ENCODE measurements around the gene ZNF169.
"Not testable (repeated sequence)": the region's sequence is repeated elsewhere in the genome, so short reads cannot be mapped to it uniquely, and the experiment has no call there.

Gene ZNF169

DNA sequence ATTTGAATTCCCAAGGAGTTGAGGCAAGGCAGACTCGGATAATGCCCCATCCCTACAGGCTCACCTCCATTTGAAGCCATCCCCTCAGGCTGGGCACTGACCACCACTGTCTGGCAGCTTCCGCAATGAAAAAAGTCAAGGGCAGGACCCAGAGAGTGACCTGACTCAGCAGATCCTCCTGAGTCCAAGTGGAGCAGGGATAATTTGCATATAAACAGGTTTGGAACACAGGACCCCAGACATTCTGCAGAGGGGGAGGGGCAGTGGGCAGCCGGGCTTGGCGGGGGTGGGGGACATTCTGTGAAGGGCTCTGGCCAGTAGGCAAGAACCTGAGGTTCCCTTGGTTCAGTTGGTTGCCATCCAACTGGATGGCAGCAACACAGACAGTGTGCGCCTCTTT lies 69.4 kb downstream of the ZNF169 start, which contains the start of gene NUTM2F:
Gene NUTM2F, minus strand, starts transcription at position 101 of the 400 bp plus-strand sequence. Its CDS starts 21 bp downstream, at position 80.
- not testable (repeated sequence) for H3K36me3 ChIP-seq; H3K9me3 ChIP-seq; H3K4me1 ChIP-seq; H3K27me3 ChIP-seq; DNase-seq; H3K4me3 ChIP-seq (ENCODE audit: low read depth, low read length)

- DNase-seq; H3K4me3 ChIP-seq (ENCODE audit: low read depth, low read length); H3K4me1 ChIP-seq; H3K9me3 ChIP-seq; H3K36me3 ChIP-seq; H3K27me3 ChIP-seq: not testable (repeated sequence)
Measured at GRCh38 chr9:94336445-94336844, 77.3 kb downstream of the ZNF169 start.

- H3K9me3 ChIP-seq; H3K4me3 ChIP-seq (ENCODE audit: low read depth, low read length); H3K36me3 ChIP-seq; H3K4me1 ChIP-seq; H3K27me3 ChIP-seq; DNase-seq: not testable (repeated sequence)
Measured at GRCh38 chr9:94338723-94339122, 79.6 kb downstream of the ZNF169 start.

DNA sequence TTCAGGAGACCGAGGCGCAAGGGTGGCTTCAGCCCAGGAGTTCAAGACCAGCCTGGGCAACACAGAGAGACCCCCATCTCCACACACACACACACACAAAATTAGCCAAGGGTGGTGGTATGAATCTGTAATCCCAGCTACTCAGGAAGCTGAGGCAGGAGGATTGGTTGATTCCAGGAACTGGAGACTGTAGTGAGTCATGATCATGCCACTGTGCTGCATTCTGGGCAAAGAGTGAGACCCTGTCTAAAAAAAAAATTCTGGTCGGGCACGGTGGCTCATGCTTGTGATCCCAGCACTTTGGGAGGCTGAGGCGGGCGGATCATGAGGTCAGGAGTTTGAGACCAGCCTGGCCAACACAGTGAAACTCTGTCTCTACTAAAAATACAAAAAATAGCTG lies 80.6 kb downstream of the ZNF169 start:
- H3K4me3 ChIP-seq (ENCODE audit: low read depth, low read length); H3K36me3 ChIP-seq; H3K4me1 ChIP-seq; DNase-seq; H3K9me3 ChIP-seq; H3K27me3 ChIP-seq: not testable (repeated sequence)

GRCh38 chr9:94340750-94341149 lies 81.7 kb downstream of the ZNF169 start:
- H3K9me3 ChIP-seq; H3K4me1 ChIP-seq; H3K36me3 ChIP-seq; DNase-seq; H3K4me3 ChIP-seq (ENCODE audit: low read depth, low read length); H3K27me3 ChIP-seq: not testable (repeated sequence)

GRCh38 chr9:94341703-94342102 lies 82.6 kb downstream of the ZNF169 start:
- H3K4me3 ChIP-seq (ENCODE audit: low read depth, low read length); H3K27me3 ChIP-seq; H3K36me3 ChIP-seq: not testable (repeated sequence)

DNA sequence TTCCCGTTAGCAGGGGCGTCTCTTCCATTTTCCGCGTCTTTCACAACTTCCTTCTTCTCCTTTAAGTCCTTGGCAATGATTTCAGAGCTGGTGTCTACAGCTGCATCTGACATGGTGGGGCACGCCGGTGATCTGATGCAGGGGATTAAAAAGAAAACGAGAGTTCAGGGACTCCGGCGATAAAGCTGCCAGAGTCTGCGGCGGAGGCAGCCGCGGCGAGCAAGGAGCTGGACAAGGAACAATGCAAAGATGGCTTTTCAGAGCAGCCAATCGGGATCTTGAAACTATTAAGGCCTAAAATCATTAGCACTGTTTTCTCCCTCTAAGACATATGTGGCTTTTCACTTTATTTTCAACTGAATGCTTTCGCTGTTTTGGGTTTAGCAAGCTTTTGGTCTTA lies 88.4 kb downstream of the ZNF169 start:
- not testable (repeated sequence) for H3K36me3 ChIP-seq; DNase-seq; H3K27me3 ChIP-seq; H3K4me3 ChIP-seq (ENCODE audit: low read depth, low read length); H3K4me1 ChIP-seq; H3K9me3 ChIP-seq

More at GRCh38 chr9:94341703-94342102, 82.6 kb downstream of the ZNF169 start:
- H3K9me3 ChIP-seq, DNase-seq, H3K4me1 ChIP-seq: not testable (repeated sequence)

- DNase-seq; H3K4me1 ChIP-seq; H3K36me3 ChIP-seq; H3K9me3 ChIP-seq; H3K4me3 ChIP-seq (ENCODE audit: low read depth, low read length); H3K27me3 ChIP-seq: not testable (repeated sequence)
Measured at GRCh38 chr9:94348754-94349153, 89.7 kb downstream of the ZNF169 start.
